Pancreas (tissue), 10 donors: ENCODE measurements around the gene FAM181A. TPM values are rescaled to one million over a fixed set of nuclear protein-coding genes. Genes with fewer than 3 reads are reported as not detected.

Experiments used
- ATAC-seq, 4 donors: fragments of 200-7000 bp; cut with Tn5 transposase; one replicate each; pipeline versions ENCODE4 v1.8.0 to v1.9.1; 2020; ENCODE audit warnings: mild to moderate bottlenecking in 4 of 4, moderate library complexity in 4 of 4
- DNase-seq, 6 donors: peaks; one replicate each; pipeline ENCODE4 v3.0.0-alpha.2; 2020
- FAIRE-seq: peaks from 2 replicates; lab custom pipeline; 2012; peaks lifted over from hg19 to GRCh38; lab: Jason Lieb, UNC
- H3K27ac ChIP-seq, 4 donors: fragments of 200-600 bp; sonication (generic); 1 replicate in 3 of 4; 2 replicates in 1 of 4; pipeline versions ENCODE4 v1.5.0 to v1.8.0; 2020
- H3K27me3 ChIP-seq, 4 donors: fragments of 200-600 bp; one replicate each; pipeline ENCODE4 v1.8.0; 2021
- H3K36me3 ChIP-seq, 3 donors: fragments of 200-600 bp; sonication (generic) in 1 of 3; one replicate each; pipeline versions ENCODE4 v1.5.0 to v1.8.0; 2020 to 2021
- H3K4me1 ChIP-seq, 3 donors: fragments of 200-600 bp; one replicate each; pipeline ENCODE4 v1.8.0; 2021
- H3K4me3 ChIP-seq, 4 donors: fragments of 200-600 bp; sonication (generic) in 2 of 4; one replicate each; pipeline versions ENCODE4 v1.5.0 to v1.8.0; 2020 to 2021
- H3K9me3 ChIP-seq, 4 donors: fragments of 200-600 bp; one replicate each; pipeline ENCODE4 v1.8.0; 2021
- CTCF ChIP-seq, 4 donors: fragments of 200-600 bp; sonication (generic) in 3 of 4; IDR thresholded peaks; one replicate each; pipeline versions ENCODE4 v1.5.0 to v1.8.0; 2021; ENCODE audit warnings: antibody characterized with exemption in 4 of 4
- WGBS, 2 donors: extraction: QIAGEN DNeasy Blood & Tissue Kit; methylation state at CpG; one replicate each; pipeline ENCODE4 v1.1.7; 2013; 5-methylcytosine and 5-hydroxymethylcytosine counted together
- intact Hi-C, 3 donors: fragments of 100-400 bp; cut with DNase I; formaldehyde crosslinking; loops; one replicate each; pipeline versions ENCODE4 v1.11.1 to v1.14.2; 2022
- polyA plus RNA-seq, 2 donors: library from polyadenylated mRNA; stranded (reverse); fragments of 200-250 nt; gene quantifications; one replicate each; pipeline ENCODE4 v1.2.3, GENCODE V29; 2013
- total RNA-seq, 6 donors: library from RNA; stranded (reverse); fragmentation: NEBNext Ultra II Directional in 4 of 6; extraction: Animal tissue kit (Norgen Biotek cat#: 25700) in 4 of 6; gene quantifications; one replicate each; pipeline versions ENCODE4 v1.2.1 to v1.2.4, GENCODE V29; 2021 to 2023
- donor health status: healthy with polysubstance abuse.
- donor health status: DM: no; HTN: no; CAD: no; lungs with moderate emphysema.
- donor health status: DM: no; HTN: no; CAD: no.
- donor health status: control.
- donor health status: control.
- donor health status: Bipolar disorder and iron deficiency.
- donor health status: DM: yes; HTN: yes; CAD: no.
- donor health status: DM: no; HTN: no; CAD: no.
- donor health status: DM: no; HTN: no; CAD: no.
- donor health status: DM: yes; HTN: yes; CAD: no.

Gene FAM181A
- total and polyA plus RNA-seq, 8 donors: not detected

- Histone ChIP-seq H3K4me1 (no peaks in the 10 kb centered on the region), H3K27ac (no peak overlapping the region), H3K4me3 (no peak overlapping the region), H3K27me3 (no peaks in the 10 kb centered on the region), H3K9me3 (no peaks in the 10 kb centered on the region), H3K36me3 (no peaks in the 10 kb centered on the region)
- DNase-seq (no peak), ATAC-seq (no peak), FAIRE-seq (no peak)
- whole genome bisulfite sequencing, 2 donors: 80 to 81% methylated on average over 8 of the region's 8 CpGs
- intact Hi-C loops: no loop called here
- TF ChIP-seq CTCF (IDR thresholded peaks at IDR 0.05): no peak
These were observed 3.5 kb upstream of the FAM181A start for GRCh38 chr14:93923626-93924025.

- Histone ChIP-seq H3K4me1 (no peaks in the 10 kb centered on the region), H3K27ac (no peak overlapping the region), H3K9me3 (no peaks in the 10 kb centered on the region), H3K36me3 (no peaks in the 10 kb centered on the region), H3K4me3 (no peak overlapping the region), H3K27me3 (no peaks in the 10 kb centered on the region)
- no peak for FAIRE-seq
- no peak for ATAC-seq
- intact Hi-C loops: no loop called here
- 82 to 86% methylated on average over 14 of the region's 14 CpGs for WGBS, 2 donors
- TF ChIP-seq CTCF (IDR thresholded peaks at IDR 0.05): no peak
- no peak for DNase-seq
These were observed 2.4 kb upstream of the FAM181A start for GRCh38 chr14:93924592-93925355.

GRCh38 chr14:93925374-93925895, 1.7 kb upstream of the FAM181A start:
- no peaks in the 10 kb centered on the region for H3K27me3 ChIP-seq
- H3K36me3 ChIP-seq: no peaks in the 10 kb centered on the region
- ATAC-seq: no peak
- FAIRE-seq: no peak
- no peak for DNase-seq
- intact Hi-C loops: no loop called here
- no peak overlapping the region for H3K27ac ChIP-seq
- TF ChIP-seq CTCF (IDR thresholded peaks at IDR 0.05): no peak
- H3K4me3 ChIP-seq: no peak overlapping the region
- H3K9me3 ChIP-seq: no peaks in the 10 kb centered on the region
- WGBS, 2 donors: 83 to 86% methylated on average over 13 of the region's 13 CpGs
- H3K4me1 ChIP-seq: no peaks in the 10 kb centered on the region

- no peaks in the 10 kb centered on the region for H3K9me3 ChIP-seq
- no peak for FAIRE-seq
- no peak overlapping the region for H3K4me3 ChIP-seq
- no peaks in the 10 kb centered on the region for H3K36me3 ChIP-seq
- intact Hi-C loops: no loop called here
- no peak for DNase-seq
- TF ChIP-seq CTCF (IDR thresholded peaks at IDR 0.05): no peak
- H3K4me1 ChIP-seq: no peaks in the 10 kb centered on the region
- no peaks in the 10 kb centered on the region for H3K27me3 ChIP-seq
- WGBS, 2 donors: 73 to 76% methylated on average over 20 to 21 of the region's 21 CpGs
- H3K27ac ChIP-seq: no peak overlapping the region
- no peak for ATAC-seq
These were observed 785 bp upstream of the FAM181A start for GRCh38 chr14:93926245-93926872.

- ATAC-seq (no peak), FAIRE-seq (no peak), DNase-seq (no peak)
- H3K4me1 ChIP-seq: no peaks in the 10 kb centered on the region
- H3K9me3 ChIP-seq: no peaks in the 10 kb centered on the region
- intact Hi-C loops: no loop called here
- H3K36me3 ChIP-seq: no peaks in the 10 kb centered on the region
- WGBS, 2 donors: 42 to 54% methylated on average over 6 of the region's 6 CpGs
- TF ChIP-seq CTCF (IDR thresholded peaks at IDR 0.05): no peak
- H3K4me3 ChIP-seq: no peak overlapping the region
- no peaks in the 10 kb centered on the region for H3K27me3 ChIP-seq
- H3K27ac ChIP-seq: no peak overlapping the region
These were observed 629 bp downstream of the FAM181A start for GRCh38 chr14:93927800-93928145.
